ENCODE measurements around the gene TNFRSF25. TPM values are rescaled to one million over a fixed set of nuclear protein-coding genes. Genes with fewer than 3 reads are reported as not detected.

Gene TNFRSF25
- total and polyA plus RNA-seq, 2 donors from 2014 or later = 7.6 to 13.8 TPM

- no peaks in the 10 kb centered on the region for H3K27me3 ChIP-seq (ENCODE audit: control insufficient read depth, insufficient read depth, low read length)
- DNase-seq = no peak
- no peak for TF ChIP-seq CTCF (IDR thresholded peaks at IDR 0.05; ENCODE audit: borderline replicate concordance, extremely low read depth, insufficient read depth)
- no peak overlapping the region for H3K9ac ChIP-seq (ENCODE audit: low read length in 3 of 3)
- no peaks in the 10 kb centered on the region for H3K9me3 ChIP-seq (ENCODE audit: control insufficient read depth in 2 of 3, insufficient read depth in 1 of 3, low read length in 3 of 3)
- no peak overlapping the region for H3K27ac ChIP-seq (ENCODE audit: low read depth in 2 of 2, low read length in 2 of 2)
- intact Hi-C loops (cut with DNase I) = no loop called here
- no peaks in the 10 kb centered on the region for H3K36me3 ChIP-seq (ENCODE audit: control insufficient read depth in 2 of 3, insufficient read depth in 3 of 3, low read length in 3 of 3)
- no peak for FAIRE-seq
- H3K4me1 ChIP-seq (ENCODE audit: control insufficient read depth in 2 of 3, insufficient read depth in 2 of 3, low read depth in 1 of 3, low read length in 3 of 3) = no peaks in the 10 kb centered on the region
- H3K4me3 ChIP-seq (ENCODE audit: low read length in 3 of 3) = no peak overlapping the region
These were observed 2.9 kb downstream of the TNFRSF25 start for GRCh38 chr1:6463120-6463412.

GRCh38 chr1:6462412-6463119 is 3.4 kb downstream of the TNFRSF25 start:
- DNase-seq (peak in 1 of 5 donors; percentile 66), FAIRE-seq (no peak)
- no peak for TF ChIP-seq CTCF (IDR thresholded peaks at IDR 0.05; ENCODE audit: borderline replicate concordance, extremely low read depth, insufficient read depth)
- no peaks in the 10 kb centered on the region for H3K9me3 ChIP-seq (ENCODE audit: control insufficient read depth in 2 of 3, insufficient read depth in 1 of 3, low read length in 3 of 3)
- H3K36me3 ChIP-seq (ENCODE audit: control insufficient read depth in 2 of 3, insufficient read depth in 3 of 3, low read length in 3 of 3) = no peaks in the 10 kb centered on the region
- H3K27ac ChIP-seq (ENCODE audit: low read depth in 2 of 2, low read length in 2 of 2) = no peak overlapping the region
- H3K9ac ChIP-seq (ENCODE audit: low read length in 3 of 3) = no peak overlapping the region
- intact Hi-C loops (cut with DNase I) = no loop called here
- no peaks in the 10 kb centered on the region for H3K4me1 ChIP-seq (ENCODE audit: control insufficient read depth in 2 of 3, insufficient read depth in 2 of 3, low read depth in 1 of 3, low read length in 3 of 3)
- no peak overlapping the region for H3K4me3 ChIP-seq (ENCODE audit: low read length in 3 of 3)
- no peaks in the 10 kb centered on the region for H3K27me3 ChIP-seq (ENCODE audit: control insufficient read depth, insufficient read depth, low read length)

GRCh38 chr1:6461538-6462411 is 4.2 kb downstream of the TNFRSF25 start:
- Histone ChIP-seq H3K4me3 (ENCODE audit: low read length in 3 of 3) (no peak overlapping the region), H3K9ac (ENCODE audit: low read length in 3 of 3) (no peak overlapping the region), H3K27me3 (ENCODE audit: control insufficient read depth, insufficient read depth, low read length) (no peaks in the 10 kb centered on the region), H3K4me1 (ENCODE audit: control insufficient read depth in 2 of 3, insufficient read depth in 2 of 3, low read depth in 1 of 3, low read length in 3 of 3) (no peaks in the 10 kb centered on the region), H3K9me3 (ENCODE audit: control insufficient read depth in 2 of 3, insufficient read depth in 1 of 3, low read length in 3 of 3) (no peaks in the 10 kb centered on the region), H3K27ac (ENCODE audit: low read depth in 2 of 2, low read length in 2 of 2) (no peak overlapping the region), H3K36me3 (ENCODE audit: control insufficient read depth in 2 of 3, insufficient read depth in 3 of 3, low read length in 3 of 3) (no peaks in the 10 kb centered on the region)
- no peak for TF ChIP-seq CTCF (IDR thresholded peaks at IDR 0.05; ENCODE audit: borderline replicate concordance, extremely low read depth, insufficient read depth)
- FAIRE-seq (no peak), DNase-seq (peak in 1 of 5 donors; percentile 70)
- intact Hi-C loops (cut with DNase I) = no loop called here
